ENCODE data around the gene ATP9B.
"Not testable (repeated sequence)": the region's sequence is repeated elsewhere in the genome, so short reads cannot be mapped to it uniquely, and the experiment has no call there.

The ATP9B gene

GRCh38 chr18:79321625-79322405, 252.6 kb downstream of the ATP9B start:
- DNase-seq (ENCODE audit: low spot score), result no peak
- in situ Hi-C loops (cut with MboI; ENCODE audit: low sequenced_read_pairs, unreplicated experiment), result no loop called here
- no peak for TF ChIP-seq CTCF (IDR thresholded peaks at IDR 0.05; ENCODE audit: borderline replicate concordance, control extremely low read depth, extremely low read depth, insufficient read depth, missing control alignments)

DNA sequence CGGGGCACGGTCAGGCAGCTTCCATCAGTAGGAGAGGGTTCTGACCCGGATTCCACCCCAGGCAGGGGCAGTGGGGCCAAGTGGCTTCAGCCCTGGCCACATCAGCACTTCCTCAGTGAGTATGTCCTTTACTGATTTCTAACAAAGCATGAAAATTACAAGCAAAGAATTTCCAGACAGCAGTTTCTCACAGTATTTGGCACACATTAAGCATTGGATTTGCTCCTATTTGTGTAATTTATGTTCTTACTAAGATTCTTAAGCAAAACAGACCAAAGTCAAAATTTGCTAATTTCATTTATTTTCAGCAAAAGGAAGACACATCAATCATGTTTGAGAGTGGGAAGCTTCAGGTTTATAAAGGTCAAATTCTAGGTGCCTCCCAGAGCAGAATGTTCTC, 253.2 kb downstream of the ATP9B start:
- no peak for DNase-seq (ENCODE audit: low spot score)
- TF ChIP-seq CTCF (IDR thresholded peaks at IDR 0.05; ENCODE audit: borderline replicate concordance, control extremely low read depth, extremely low read depth, insufficient read depth, missing control alignments), result no peak
- in situ Hi-C loops (cut with MboI; ENCODE audit: low sequenced_read_pairs, unreplicated experiment), result no loop called here

DNA sequence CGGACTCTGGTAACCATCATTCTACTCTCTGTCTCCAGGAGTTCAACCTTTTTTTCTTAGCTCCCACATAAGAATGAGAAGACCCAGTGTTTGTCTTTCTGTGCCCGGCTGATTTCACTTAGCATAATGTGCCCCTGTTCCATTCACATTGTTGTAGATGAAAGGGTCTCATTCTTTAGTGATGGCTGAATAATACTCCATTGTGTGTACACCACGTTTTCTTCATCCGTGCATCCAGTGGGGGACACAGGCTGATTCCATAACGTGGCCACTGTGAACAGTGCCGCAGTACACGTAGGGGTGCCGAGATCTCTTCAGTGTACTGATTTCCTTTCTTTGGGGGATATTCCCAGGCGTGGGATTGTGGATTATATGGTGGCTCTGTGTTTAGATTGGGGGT, 254.3 kb downstream of the ATP9B start:
- in situ Hi-C loops (cut with MboI; ENCODE audit: low sequenced_read_pairs, unreplicated experiment), result no loop called here
- no peak for DNase-seq (ENCODE audit: low spot score)
- no peak for TF ChIP-seq CTCF (IDR thresholded peaks at IDR 0.05; ENCODE audit: borderline replicate concordance, control extremely low read depth, extremely low read depth, insufficient read depth, missing control alignments)

- TF ChIP-seq CTCF (IDR thresholded peaks at IDR 0.05; ENCODE audit: borderline replicate concordance, control extremely low read depth, extremely low read depth, insufficient read depth, missing control alignments), result no peak
- in situ Hi-C loops (cut with MboI; ENCODE audit: low sequenced_read_pairs, unreplicated experiment), result no loop called here
- no peak for DNase-seq (ENCODE audit: low spot score)
Observed at GRCh38 chr18:79326413-79327198, 257.4 kb downstream of the ATP9B start.

- TF ChIP-seq CTCF (IDR thresholded peaks at IDR 0.05; ENCODE audit: borderline replicate concordance, control extremely low read depth, extremely low read depth, insufficient read depth, missing control alignments), result no peak
- in situ Hi-C loops (cut with MboI; ENCODE audit: low sequenced_read_pairs, unreplicated experiment), result no loop called here
- no peak for DNase-seq (ENCODE audit: low spot score)
Observed at GRCh38 chr18:79327199-79327721, 258.1 kb downstream of the ATP9B start.

DNA sequence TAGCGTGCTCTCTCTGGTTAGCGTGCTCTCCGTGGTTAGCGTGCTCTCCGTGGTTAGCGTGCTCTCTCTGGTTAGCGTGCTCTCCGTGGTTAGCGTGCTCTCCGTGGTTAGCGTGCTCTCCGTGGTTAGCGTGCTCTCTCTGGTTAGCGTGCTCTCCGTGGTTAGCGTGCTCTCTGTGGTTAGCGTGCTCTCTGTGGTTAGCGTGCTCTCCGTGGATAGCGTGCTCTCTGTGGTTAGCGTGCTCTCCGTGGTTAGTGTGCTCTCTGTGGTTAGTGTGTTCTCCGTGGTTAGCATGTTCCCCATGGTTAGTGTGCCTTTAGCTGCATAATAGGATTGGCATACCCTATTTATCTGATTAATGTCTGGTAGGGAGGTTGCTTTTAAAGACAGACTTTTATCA, 258.7 kb downstream of the ATP9B start:
- in situ Hi-C loops (cut with MboI; ENCODE audit: low sequenced_read_pairs, unreplicated experiment); DNase-seq (ENCODE audit: low spot score): not testable (repeated sequence)

DNA sequence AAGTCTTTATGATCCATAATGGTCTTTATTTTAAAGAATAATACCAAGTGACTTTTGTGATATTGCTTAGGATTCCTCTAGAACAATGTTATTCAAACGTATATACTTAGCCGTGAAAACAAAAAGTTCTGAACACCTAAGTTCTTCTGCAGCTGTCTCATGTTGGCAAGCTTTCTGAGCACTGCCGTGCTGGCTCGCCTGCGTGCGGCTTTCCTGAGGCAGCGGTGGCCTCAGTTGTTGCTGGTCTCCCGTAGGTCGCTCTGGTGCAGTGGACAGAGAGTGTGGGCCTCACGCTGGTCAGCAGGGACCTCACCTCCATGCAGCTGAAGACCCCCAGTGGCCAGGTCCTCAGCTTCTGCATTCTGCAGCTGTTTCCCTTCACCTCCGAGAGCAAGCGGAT, 259.7 kb downstream of the ATP9B start:
- TF ChIP-seq CTCF (IDR thresholded peaks at IDR 0.05; ENCODE audit: borderline replicate concordance, control extremely low read depth, extremely low read depth, insufficient read depth, missing control alignments), result no peak
- in situ Hi-C loops (cut with MboI; ENCODE audit: low sequenced_read_pairs, unreplicated experiment), result no loop called here
- no peak for DNase-seq (ENCODE audit: low spot score)

Measured in GM13976 (cell line).